COLO668 (cell line): ENCODE data around the gene NCLN.
"Not testable (repeated sequence)": the region's sequence is repeated elsewhere in the genome, so short reads cannot be mapped to it uniquely, and the experiment has no call there.

Source experiments
- DNase-seq: peaks from one replicate; lab custom pipeline; 2025; ENCODE audit not compliant: unreplicated experiment; lab: John Stamatoyannopoulos, UW

NCLN gene

GRCh38 chr19:3154957-3155736 is 30.6 kb upstream of the NCLN start:
- DNase-seq = no peak

- no peak for DNase-seq
These were observed 28.5 kb upstream of the NCLN start for GRCh38 chr19:3157096-3157845.

- DNase-seq = no peak
These were observed 26.2 kb upstream of the NCLN start for GRCh38 chr19:3159565-3159964.

GRCh38 chr19:3160219-3160618 is 25.5 kb upstream of the NCLN start:
- DNase-seq = no peak

- no peak for DNase-seq
These were observed 24.3 kb upstream of the NCLN start for GRCh38 chr19:3161453-3161852.

- DNase-seq = no peak
These were observed 23.1 kb upstream of the NCLN start for GRCh38 chr19:3162418-3163229.

GRCh38 chr19:3163230-3163886 is 22.4 kb upstream of the NCLN start:
- peak; percentile 55 for DNase-seq

- no peak for DNase-seq
These were observed 21.8 kb upstream of the NCLN start for GRCh38 chr19:3163943-3164342.

GRCh38 chr19:3167533-3168272 is 18.0 kb upstream of the NCLN start:
- DNase-seq = no peak

GRCh38 chr19:3171894-3172672 is 13.6 kb upstream of the NCLN start:
- no peak for DNase-seq

- not testable (repeated sequence) for DNase-seq
These were observed 13.1 kb upstream of the NCLN start for GRCh38 chr19:3172673-3173000.

- DNase-seq = no peak
These were observed 9.7 kb upstream of the NCLN start for GRCh38 chr19:3175781-3176714.

GRCh38 chr19:3176715-3177501 is 8.8 kb upstream of the NCLN start:
- DNase-seq = no peak

- DNase-seq = no peak
These were observed 7.3 kb upstream of the NCLN start, which contains the start of gene S1PR4 for GRCh38 chr19:3178377-3178972. Gene S1PR4, plus strand, starts transcription at chr19:3178769. Its CDS starts 24 bp downstream, at chr19:3178793.

GRCh38 chr19:3178973-3179738 is 6.6 kb upstream of the NCLN start:
- DNase-seq = no peak

GRCh38 chr19:3179739-3180293 is 5.9 kb upstream of the NCLN start:
- DNase-seq = no peak
